Measurements from ENCODE around the gene TTC27. TPM values are rescaled to one million over a fixed set of nuclear protein-coding genes. Genes with fewer than 3 reads are reported as not detected.
A peak's percentile ranks its signal among the peaks of the same experiment; 100 is the strongest.
"Not testable (repeated sequence)": the region's sequence is repeated elsewhere in the genome, so short reads cannot be mapped to it uniquely, and the experiment has no call there.

TTC27 gene
- total and polyA plus RNA-seq, 2 experiments from 2014 or later: 8.7 to 10.2 TPM

- no peaks in the 10 kb centered on the region for H3K27me3 ChIP-seq
- H3K4me1 ChIP-seq (ENCODE audit: low read depth): peaks cover under 1% of the 10 kb centered on the region
Measured at GRCh38 chr2:32841931-32842898, 214.4 kb downstream of the TTC27 start.

DNA sequence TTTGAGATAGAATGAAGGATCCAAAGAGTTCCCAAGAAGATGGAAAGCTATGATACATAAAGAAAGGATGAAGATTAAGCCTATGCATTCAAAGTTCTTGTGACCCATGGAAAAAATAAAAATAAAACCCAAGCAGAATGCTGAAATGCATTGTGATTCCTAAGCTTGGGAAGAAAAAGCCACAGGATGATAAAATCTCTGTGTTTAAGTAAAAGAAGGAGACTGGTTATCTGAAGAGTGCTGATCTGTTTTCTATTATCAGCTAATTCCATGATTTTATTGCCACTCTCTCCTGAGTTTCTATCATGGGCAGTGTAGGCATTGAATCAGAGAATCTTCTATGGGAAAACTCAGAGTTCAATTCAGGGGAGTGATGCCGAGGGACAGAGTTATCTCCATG, 215.8 kb downstream of the TTC27 start:
- Histone ChIP-seq H3K4me1 (ENCODE audit: low read depth) (no peaks in the 10 kb centered on the region), H3K9me3 (ENCODE audit: low read depth) (no peaks in the 10 kb centered on the region), H3K36me3 (no peaks in the 10 kb centered on the region), H3K4me3 (no peak overlapping the region), H3K27me3 (no peaks in the 10 kb centered on the region), H3K27ac (no peak overlapping the region)
- no peak for DNase-seq (ENCODE audit: low read depth in 1 of 2, low spot score in 1 of 2)
- TF ChIP-seq CTCF (IDR thresholded peaks at IDR 0.05; ENCODE audit: low read depth, low read length): no peak

More at GRCh38 chr2:32841931-32842898, 214.4 kb downstream of the TTC27 start:
- Histone ChIP-seq H3K4me3 (no peak overlapping the region), H3K9me3 (ENCODE audit: low read depth) (no peaks in the 10 kb centered on the region), H3K36me3 (no peaks in the 10 kb centered on the region), H3K27ac (peak overlapping the region; percentile 28)
- no peak for TF ChIP-seq CTCF (IDR thresholded peaks at IDR 0.05; ENCODE audit: low read depth, low read length)
- no peak for DNase-seq (ENCODE audit: low read depth in 1 of 2, low spot score in 1 of 2)

DNA sequence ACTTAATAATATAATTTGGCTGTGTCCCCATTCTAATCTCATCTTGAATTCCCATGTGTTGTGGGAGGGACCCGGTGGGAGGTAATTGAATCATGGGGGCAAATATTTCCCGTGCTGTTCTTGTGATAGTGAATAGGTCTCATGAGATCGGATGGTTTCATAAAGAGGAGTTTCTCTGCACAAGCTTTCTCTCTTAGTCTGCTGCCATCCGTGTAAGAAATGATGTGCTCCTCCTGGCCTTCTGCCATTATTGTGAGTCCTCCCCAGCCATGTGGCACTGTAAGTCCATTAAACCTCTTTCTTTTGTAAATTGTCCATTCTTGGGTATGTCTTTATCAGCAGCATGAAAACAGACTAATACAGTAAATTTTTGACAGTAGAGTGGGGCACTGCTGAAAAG, 216.4 kb downstream of the TTC27 start:
- no peak overlapping the region for H3K4me3 ChIP-seq
- H3K4me1 ChIP-seq (ENCODE audit: low read depth): no peaks in the 10 kb centered on the region
- H3K27ac ChIP-seq: no peak overlapping the region
- peak in 1 of 2 donors; percentile 55 for DNase-seq (ENCODE audit: low read depth in 1 of 2, low spot score in 1 of 2)
- H3K27me3 ChIP-seq: no peaks in the 10 kb centered on the region
- no peaks in the 10 kb centered on the region for H3K36me3 ChIP-seq
- TF ChIP-seq CTCF (IDR thresholded peaks at IDR 0.05; ENCODE audit: low read depth, low read length): no peak
- no peaks in the 10 kb centered on the region for H3K9me3 ChIP-seq (ENCODE audit: low read depth)

DNA sequence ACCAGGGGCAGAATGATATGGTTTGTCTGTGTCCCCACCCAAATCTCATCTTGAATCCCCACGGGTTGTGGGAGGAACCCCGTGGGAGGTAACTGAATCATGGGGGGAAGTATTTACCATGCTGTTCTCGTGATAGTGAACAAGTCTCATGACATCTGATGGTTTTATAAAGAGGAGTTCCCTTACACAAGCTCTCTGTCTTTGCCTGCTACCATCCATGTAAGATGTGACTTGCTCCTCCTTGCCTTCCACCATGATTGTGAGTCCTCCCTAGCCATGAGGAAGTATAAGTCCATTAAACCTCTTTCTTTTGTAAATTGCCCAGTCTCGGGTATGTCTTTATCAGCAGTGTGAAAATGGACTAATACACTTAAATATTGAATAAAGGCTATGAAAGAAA, 218.4 kb downstream of the TTC27 start:
- not testable (repeated sequence) for H3K4me1 ChIP-seq (ENCODE audit: low read depth); H3K27ac ChIP-seq; H3K27me3 ChIP-seq; H3K9me3 ChIP-seq (ENCODE audit: low read depth); H3K4me3 ChIP-seq; DNase-seq (ENCODE audit: low read depth in 1 of 2, low spot score in 1 of 2); H3K36me3 ChIP-seq

DNA sequence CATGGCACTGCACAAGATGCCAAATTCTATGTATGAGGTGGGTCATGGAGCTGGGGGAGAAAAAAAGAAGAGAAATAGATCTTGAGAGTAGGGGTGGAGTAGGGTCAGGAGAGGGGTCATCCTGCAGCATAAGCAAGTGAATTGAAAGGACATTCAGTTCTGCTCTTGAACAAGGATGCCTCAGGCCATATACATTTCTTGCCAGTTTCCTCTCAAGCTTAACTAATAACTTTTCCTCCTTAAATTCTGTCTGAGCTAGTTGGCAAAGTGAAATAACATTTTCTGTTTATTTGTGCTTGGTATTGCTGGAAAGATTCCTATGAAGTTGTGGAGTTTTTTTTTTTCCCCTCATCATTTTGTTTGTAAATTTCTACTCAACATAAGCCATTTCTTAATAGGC, 219.9 kb downstream of the TTC27 start:
- DNase-seq (ENCODE audit: low read depth in 1 of 2, low spot score in 1 of 2): no peak
- no peak overlapping the region for H3K4me3 ChIP-seq
- no peaks in the 10 kb centered on the region for H3K27me3 ChIP-seq
- no peaks in the 10 kb centered on the region for H3K4me1 ChIP-seq (ENCODE audit: low read depth)
- TF ChIP-seq CTCF (IDR thresholded peaks at IDR 0.05; ENCODE audit: low read depth, low read length): no peak
- H3K36me3 ChIP-seq: no peaks in the 10 kb centered on the region
- no peak overlapping the region for H3K27ac ChIP-seq
- no peaks in the 10 kb centered on the region for H3K9me3 ChIP-seq (ENCODE audit: low read depth)
